GM19351 (cell line): ENCODE data around the gene TMEM258.

Experiments
- ATAC-seq: cut with Tn5 transposase; IDR thresholded peaks from one replicate; pipeline ENCODE4 v1.9.1; 2021; ENCODE audit warnings: mild to moderate bottlenecking, moderate library complexity; ENCODE audit not compliant: unreplicated experiment

TMEM258 gene

DNA sequence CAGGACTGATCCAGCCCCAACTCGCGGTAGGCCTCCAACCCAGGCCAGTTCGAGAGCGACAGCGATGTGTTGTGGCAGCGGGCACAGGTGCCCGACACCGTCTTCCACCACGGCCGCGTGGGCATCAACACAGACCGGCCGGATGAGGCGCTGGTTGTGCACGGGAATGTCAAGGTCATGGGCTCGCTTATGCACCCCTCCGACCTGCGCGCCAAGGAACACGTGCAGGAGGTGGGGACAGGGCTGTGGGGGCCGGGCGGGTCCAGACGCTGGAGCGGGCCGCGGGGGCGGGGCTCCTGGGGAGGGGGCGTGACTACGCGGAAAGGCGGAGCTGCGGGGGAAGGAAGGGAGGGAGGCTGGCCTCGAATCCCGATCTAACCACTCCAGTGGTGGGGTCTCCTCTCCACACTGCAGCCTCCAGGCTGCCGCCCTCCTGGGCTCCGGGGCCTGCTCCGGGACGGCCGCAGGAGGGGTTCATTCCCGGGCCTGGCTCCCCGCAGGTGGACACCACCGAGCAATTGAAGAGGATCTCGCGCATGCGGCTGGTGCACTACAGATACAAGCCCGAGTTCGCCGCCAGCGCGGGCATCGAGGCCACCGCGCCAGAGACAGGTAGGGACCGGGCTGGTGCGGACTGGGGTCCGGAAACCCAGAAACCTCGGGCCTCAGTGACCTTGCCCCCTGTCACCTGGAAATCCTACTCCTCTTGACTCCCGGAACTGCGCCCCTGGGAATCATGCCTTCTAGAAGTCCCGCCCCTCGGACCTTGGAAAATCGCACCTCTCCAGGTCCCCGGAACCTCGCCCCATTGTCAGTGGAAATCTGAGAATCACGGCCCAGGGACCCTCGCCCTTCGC lies 14.9 kb downstream of the TMEM258 start:
- no peak for ATAC-seq

DNA sequence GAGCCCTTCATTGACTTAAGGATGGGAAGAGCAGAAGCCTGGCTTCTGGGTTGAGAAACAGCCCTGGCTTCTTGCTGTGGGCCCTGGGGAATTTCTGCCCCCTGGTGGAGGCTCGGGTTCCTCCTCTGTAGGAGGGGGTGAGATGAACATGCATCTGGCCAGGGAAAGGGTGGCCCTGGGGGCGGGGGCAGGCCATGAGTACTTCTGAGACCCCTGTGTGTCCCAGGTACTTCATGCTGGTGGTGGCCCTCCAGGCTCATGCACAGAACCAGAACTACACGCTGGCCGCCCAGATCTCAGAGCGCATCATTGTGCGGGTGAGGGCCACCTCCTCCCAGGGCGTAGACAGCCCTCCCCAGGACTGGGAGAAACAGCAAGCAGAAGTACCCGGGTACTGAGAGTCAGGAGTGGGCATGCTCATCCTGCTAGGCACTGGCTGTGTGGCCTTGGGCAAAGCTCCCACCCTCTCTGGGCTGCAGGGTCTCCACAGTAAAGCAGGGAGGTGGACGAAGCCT lies 15.8 kb downstream of the TMEM258 start:
- ATAC-seq: peak; percentile 57

DNA sequence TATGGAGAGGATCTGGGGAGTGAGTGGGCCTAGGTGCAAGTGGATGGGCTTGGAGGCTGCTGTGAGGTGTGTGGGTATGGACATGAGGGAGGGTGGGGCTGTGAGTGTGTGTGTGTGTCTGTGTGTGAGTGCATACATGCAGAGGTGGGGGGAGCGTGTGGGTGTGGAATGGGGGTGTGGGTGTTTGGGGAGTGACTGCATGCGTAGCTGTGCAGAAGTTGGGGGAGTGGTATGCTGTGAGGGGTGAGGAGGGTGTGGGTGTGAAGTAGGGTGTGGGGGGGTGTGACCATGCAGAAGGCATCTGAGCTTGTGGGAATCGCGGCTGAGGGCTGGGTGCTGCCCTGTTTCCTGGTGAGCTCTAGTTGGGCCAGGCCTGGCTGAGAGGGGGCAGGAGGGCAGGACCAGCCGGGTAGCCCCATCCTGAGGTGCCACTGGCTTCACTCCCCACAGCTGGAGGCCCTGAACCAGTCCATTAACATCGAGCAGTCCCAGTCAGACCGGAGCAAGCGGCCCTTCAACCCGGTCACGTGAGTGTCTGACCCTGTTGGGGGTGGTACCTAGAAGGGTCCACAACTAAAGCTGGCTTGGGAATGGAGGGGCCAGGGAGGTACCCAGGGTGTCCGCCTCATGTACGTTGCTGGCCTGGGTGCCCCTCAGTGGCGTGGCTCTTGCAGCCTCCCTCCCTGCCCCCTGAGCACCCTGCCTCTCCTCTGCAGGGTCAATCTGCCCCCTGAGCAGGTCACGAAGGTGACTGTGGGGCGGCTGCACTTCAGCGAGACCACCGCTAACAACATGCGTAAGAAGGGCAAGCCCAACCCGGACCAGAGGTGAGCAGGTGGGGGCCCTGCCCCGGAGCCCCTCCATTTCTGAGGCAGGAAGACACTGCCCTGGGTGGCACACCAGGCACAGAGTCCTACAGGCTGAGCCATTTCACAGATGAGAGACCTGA lies 16.5 kb downstream of the TMEM258 start:
- ATAC-seq: no peak

DNA sequence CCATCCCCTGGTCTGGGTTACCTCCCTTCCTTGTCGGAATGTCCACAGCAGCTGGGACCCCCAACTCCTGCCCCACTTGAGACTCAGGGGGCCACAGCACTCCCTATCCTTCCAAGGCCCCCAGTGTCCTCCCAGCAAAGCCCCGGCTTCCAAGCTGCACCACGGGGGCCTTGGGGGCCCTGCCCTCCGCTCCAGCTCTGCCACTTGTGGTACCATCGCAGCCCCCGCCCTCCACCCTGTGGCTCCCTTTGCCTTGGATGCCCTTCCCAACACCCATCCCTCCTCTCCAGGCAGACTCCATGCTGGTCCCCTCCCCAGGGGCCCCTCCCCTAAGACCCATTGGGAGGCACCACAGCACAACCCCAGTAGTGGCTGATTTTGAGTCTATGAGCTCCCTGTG lies 17.3 kb downstream of the TMEM258 start:
- ATAC-seq: no peak

DNA sequence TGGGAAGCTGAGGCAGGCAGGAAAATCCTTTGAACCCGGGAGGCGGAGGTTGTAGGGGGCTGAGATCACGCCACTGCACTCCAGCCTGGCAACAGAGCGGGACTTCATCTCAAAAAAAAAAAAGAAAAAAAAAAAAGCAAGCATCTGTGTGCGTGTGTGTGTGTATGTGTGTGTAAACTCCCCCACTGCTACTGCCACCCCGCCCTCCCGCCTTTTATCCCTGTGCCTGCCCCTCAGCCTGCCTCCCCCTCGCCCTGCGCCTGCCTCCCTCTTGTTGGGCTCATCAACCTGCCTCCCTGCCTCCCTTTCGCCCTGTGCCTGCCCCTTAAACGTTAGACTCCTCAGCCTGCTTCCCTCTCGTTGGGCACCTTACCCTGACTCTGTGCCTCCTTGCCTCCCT lies 18.0 kb downstream of the TMEM258 start:
- no peak for ATAC-seq

DNA sequence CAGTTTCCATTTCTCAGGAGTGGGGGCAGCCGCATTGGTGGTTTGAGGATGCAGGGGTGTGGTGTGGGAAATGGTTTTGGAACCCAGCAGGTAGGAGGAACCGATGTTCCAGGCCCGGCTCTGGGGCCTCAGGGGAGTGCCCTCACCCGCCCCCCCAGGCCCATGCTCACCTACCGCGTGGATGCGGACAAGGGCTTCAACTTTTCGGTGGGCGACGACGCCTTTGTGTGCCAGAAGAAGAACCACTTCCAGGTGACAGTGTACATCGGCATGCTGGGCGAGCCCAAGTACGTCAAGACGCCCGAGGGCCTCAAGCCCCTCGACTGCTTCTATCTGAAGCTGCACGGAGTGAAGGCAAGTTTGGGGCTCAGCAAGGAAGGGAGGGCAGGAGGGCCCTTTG lies 18.6 kb downstream of the TMEM258 start:
- ATAC-seq: no peak

DNA sequence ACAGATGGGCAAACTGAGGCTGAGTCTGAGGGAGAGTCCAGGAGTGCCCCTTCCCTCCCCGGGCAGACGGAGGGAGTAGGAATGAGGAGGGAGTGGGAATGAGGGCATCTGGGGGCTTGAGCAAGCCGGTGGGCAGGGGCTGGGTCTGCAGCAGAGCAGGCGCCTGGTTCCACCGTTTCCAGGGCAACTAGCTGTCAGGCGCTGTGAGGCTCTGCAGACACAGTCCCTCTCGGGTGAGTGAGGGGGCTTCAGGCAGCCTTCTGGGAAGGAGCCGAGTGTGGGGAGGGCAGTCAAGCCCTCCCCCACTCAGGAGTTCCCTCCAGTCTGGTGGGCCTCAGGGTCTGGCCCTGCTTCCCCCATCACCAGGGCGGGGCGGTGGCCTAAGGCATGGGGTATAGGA lies 19.0 kb downstream of the TMEM258 start:
- no peak for ATAC-seq

DNA sequence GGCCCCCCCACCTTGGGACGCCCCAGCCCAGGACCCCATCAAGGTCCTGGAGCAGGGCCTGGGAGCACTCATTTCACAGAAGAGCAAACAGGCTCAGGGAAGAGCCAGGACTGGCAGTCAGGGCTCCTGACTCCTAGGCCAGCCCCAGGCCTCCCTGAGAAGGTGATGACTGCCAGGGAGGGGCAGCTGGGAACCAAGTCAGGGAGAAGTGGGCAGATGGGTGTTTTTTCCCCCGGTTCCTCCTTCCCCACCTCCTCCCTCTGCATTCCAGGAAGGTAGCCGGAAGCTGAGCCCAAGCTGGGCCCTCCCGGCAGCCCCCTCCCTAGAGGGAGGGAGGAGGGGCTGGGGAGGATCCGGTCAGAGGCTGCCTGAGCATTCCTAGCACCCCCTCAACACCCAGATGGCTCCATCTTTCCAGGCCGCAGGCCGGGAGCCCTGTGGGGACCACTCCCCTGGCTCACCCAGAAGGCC lies 20.4 kb downstream of the TMEM258 start:
- no peak for ATAC-seq

DNA sequence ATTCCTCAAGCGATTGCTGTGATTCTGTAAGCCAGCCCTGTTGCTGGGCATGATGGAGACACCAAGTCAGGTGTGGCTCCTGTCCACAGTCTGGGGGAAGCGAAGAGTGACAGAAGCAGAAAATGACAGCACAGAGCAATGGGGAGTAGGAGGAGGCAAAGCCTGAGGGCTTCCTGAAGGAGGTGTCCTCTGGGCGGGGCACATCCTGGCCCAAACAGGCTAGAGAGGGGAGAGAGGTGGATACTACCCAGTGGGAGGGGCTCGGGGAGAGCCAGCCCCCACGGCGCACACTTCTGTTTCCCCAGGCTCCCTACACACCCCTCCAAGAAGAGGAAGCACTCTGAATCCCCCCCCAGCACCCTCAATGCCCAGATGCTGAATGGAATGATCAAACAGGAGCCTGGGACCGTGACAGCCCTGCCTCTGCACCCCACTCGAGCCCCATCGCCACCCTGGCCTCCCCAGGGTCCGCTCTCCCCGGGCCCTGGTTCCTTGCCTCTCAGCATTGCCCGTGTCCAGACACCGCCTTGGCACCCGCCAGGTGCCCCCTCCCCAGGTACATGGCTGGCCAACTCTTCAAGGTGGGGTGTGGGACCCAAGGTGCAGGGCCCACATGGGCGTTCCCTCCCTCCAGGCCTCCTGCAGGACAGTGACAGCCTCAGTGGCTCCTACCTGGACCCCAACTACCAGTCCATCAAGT lies 21.1 kb downstream of the TMEM258 start:
- ATAC-seq: no peak

DNA sequence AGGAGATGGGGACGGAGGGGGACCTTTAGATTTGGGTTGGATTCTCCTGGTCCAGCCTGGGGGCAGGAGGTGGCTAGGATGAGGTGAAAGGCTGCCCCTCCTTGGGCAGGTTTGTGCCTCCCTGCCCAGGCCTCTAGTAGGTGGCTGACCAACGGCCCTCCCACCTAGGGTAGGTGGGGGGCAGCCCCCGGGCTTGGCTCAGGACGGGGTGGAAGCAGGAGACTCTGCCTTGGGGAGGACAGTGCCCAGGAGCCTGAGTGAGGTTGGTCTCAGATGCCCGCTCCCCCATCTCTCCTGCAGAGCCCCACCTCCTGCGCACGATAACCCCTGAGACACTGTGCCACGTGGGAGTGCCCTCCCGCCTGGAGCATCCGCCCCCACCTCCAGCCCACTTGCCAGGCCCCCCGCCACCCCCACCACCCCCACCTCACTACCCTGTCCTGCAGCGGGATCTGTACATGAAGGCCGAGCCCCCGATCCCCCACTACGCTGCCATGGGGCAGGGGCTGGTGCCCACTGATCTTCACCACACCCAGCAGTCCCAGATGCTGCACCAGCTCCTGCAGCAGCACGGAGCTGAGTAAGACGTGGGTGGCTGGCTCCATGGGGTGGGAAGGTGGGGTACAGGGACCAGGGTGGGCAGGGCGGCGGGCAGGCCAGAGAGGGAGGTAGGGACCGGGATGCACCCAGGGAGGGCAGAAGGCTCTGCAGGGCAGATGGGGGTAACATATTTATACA lies 22.3 kb downstream of the TMEM258 start:
- ATAC-seq: no peak

DNA sequence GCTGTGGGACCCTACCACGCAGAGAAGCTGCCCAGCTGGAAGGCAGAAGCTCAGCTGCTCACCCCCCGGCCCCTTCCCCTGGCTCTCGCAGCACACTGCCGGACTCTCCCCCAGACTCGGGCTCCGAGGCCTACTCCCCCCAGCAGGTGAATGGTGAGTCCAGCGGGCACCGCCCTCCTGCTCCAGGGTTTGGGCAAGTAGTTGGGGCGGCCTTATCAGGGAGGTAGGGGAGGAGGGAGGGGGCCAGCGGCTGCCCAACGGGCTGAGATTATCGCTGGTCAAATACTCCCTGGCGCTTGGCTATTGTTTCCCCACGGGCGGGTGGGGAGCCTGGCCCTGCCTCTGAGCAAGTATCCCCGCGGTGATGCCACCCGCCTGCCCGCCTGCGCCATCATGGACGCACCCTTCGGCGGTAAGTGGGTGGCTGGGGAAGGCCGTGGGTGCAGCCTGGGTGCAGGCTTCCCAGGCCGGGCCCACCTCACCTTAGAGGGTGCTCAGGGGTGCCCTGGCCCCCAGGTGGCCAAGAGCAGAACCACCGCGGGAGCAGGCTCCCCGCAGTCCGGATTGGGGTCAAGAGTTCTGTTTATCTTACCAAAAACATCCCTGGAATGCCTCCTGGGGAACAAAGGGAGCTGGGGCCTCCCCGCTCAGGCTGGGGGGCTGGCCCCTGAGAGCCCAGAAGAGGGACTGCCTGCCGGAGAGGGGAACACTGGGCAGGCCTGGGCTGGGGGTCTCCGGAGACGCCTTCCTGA lies 23.1 kb downstream of the TMEM258 start:
- no peak for ATAC-seq

DNA sequence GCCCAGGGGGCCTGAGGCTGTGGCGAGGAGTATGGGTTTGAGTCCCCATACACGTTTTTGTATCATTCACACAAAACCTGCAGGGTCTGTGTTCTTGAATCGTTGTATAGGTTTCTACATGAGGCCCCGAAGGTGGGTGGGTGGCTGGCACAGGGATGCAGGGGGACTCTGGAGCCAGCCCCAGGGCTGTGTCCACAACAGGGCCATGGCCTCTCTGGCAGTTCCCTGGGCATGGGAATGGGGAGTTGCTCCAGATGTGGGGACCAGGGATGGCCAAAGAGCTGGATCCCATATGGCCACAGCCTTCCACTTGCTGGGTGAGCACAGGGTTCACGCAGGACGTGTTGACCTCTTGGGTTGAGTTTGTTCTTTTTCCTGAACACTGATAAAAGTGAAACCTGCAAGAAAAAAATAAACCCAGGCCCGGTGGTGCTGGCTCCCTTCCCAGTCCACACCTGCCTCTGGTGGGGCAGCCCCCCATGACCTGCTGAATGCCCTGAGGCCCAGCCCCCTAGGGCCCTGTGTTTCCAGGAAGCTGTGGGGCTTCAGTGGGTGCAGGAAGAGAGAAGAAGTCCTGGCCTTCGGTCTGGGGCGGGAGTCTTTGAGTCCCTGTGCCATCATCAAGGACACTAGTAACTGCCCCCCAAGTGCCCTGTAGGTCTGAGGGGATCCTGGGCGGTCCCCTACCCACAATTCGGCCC lies 23.9 kb downstream of the TMEM258 start:
- no peak for ATAC-seq

DNA sequence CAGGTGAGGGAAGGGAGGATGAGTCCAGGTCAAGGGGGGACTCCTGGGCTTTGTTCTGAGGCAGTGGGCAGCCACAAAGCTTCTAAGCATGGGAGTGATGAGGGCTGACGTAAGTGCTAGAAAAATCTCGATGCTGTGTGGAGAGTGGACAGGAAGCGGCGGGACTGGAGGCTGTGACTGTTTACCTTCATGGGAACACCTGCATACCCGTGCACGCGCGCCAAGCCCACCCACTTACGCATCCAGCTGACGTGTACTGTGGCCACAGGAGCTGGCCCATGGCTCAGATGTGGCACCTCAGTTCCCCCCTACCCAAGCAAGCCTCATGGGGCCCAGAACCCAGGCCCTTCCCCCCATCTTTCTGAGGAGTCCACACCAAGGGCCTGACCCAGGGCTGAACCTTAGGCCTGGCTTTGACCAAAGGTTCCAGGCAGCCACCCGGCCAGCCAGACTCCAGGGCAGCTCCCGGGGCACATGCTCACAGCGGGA lies 26.0 kb downstream of the TMEM258 start:
- ATAC-seq: no peak

DNA sequence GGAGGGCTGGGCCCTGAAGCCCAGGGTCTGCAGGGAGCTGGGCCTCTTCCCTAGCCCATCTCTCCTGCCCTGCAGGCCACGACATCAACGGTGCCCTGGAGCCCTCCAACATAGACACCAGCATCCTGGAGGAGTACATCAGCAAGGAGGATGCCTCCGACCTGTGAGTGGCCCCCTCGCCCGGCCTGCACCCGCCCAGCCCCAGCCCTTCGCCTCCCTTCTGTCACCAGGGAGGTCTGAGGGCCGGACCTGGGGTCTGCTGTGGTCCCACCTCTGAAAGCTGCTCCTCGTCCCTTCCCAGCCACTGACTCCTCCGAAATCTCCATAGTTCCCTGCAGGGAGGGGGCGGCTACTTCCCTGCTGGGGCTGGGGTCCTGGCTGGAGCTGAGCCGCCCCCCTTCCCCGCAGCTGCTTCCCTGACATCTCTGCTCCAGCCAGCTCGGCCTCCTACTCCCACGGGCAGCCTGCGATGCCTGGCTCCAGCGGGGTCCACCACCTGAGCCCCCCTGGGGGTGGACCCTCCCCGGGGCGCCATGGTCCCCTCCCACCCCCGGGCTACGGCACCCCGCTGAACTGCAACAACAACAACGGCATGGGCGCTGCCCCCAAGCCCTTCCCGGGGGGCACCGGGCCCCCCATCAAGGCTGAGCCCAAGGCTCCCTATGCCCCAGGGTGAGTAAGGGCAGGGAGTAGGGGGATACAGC lies 26.7 kb downstream of the TMEM258 start:
- ATAC-seq: no peak

DNA sequence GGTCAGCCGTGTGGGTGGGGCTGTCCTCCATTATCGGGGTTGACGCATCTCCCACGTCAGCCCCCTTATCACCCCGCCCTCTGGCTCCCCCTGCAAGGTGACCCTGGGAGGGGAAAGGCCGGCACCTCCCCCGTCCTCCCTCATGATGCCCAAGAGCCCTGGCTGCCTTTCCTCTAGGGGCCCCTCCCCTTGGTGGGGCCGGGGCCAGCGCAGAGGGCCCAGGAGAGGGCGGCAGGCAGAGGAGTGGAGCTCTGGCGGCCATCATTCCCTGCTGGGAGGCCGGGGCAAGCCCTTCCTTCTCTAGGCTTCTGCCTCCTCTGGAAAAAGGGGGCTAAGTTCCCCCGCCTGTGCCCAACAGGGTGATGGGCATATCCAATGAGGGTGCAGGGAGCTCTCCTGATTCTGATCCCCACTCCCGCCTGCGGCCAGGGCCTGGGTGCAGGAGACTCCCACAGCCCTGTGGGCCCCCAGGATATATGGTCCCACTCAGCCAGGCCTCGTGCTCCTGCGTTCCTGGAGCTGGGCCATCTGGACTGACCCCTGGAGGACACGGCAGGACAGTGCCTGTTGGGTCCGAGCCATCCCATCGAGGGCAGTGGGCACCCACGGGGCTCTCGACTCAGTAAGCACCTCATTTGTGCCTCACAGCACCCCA lies 27.7 kb downstream of the TMEM258 start:
- no peak for ATAC-seq

DNA sequence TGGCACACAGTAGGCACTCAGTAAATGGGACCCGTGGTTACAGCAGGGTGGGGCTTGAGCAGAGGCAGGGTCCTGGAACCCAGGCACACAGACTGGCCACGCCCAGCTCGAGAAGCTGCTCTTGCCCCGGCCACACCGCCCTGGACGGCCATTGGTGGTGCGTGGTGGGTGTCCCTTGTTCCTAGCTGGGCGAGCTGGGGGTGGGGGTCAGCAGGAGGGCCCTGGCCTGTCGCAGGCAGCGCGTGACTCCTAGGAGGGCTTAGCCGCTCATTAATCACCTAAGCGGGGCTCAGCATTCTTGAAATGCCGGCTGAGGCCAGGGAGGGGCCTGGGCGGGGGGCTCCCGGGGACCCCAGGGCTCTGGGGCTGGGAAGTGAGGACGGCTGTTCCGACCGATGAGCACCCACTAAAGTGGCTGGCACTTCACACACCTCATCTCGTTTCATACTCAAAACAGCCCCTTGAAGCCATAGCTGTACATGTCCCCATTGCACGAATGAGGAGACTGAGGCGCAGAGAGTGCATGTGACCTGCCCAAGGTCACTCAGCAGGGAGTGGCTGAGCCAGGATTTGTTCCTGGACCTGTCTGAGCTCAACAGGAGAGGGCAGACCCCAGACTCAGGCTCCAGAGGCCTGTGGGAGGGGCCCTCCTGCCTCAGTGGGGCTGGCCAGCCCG lies 28.3 kb downstream of the TMEM258 start:
- ATAC-seq: no peak

DNA sequence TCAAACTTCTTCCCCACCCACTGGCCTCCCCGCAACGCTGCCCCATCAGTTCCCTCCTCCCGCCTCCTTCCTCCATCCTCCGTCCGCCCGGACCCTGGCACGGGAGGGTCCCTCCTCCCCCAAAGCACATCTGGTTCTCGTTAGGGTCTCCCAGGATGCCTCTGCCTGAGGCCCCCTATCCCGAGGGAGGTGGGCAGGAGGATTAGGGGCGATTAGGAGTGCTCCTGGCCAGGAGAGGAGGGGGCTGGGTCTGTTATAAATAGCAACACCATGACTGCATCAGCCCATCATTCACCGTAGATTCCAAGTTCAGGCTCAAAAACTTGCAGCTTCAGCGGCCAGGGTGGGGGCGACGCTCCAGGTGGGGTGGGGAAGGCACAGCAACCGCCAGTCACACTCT lies 29.6 kb downstream of the TMEM258 start:
- no peak for ATAC-seq
